GM12878 (cell line): ENCODE results near the gene TP53BP1. TPM values are rescaled to one million over a fixed set of nuclear protein-coding genes. Genes with fewer than 3 reads are reported as not detected.

Source experiments
- ATAC-seq: fragments of 200-7000 bp; cut with Tn5 transposase; 3 replicates; pipeline ENCODE4 v1.9.1; 2020; ENCODE audit warnings: mild to moderate bottlenecking, moderate library complexity
- BruUV-seq: library from RNA; stranded (reverse); fragments of 400-500 nt; replicated peaks from 2 replicates; lab custom pipeline; 2021; lab: Mats Ljungman, UMichigan
- CTCF ChIA-PET: fragments of 300-600 bp; sonication (Branson Sonifier 250); formaldehyde crosslinking; extraction: SDS; loops from one replicate; lab custom pipeline; 2021; ENCODE audit warnings: inconsistent platforms; lab: Yijun Ruan, JAX
- POLR2A ChIA-PET: fragments of 350-600 bp; formaldehyde crosslinking; extraction: SDS; loops from one replicate; lab custom pipeline; 2021; ENCODE audit warnings: inconsistent platforms; lab: Charles Lee
- RAD21 ChIA-PET: fragments of 300-600 bp; sonication (Branson Sonifier 250); formaldehyde crosslinking; loops from one replicate; lab custom pipeline; 2023; ENCODE audit warnings: antibody characterized with exemption; ENCODE audit not compliant: unreplicated experiment; lab: Charles Lee
- SMC1A ChIA-PET: fragments of 300-600 bp; sonication (Branson Sonifier 250); formaldehyde crosslinking; loops from one replicate; lab custom pipeline; 2023; ENCODE audit not compliant: unreplicated experiment, uncharacterized antibody; lab: Charles Lee
- DNase-seq: peaks from one replicate; pipeline ENCODE4 v3.0.0-alpha.2; 2011; ENCODE audit warnings: low read depth, low spot score
- FAIRE-seq: peaks from 3 replicates; lab custom pipeline; 2011; peaks lifted over from hg19 to GRCh38; lab: Jason Lieb, UNC
- H2AFZ ChIP-seq: 2 replicates; pipeline ENCODE4 v1.6.0; 2011; ENCODE audit warnings: low read depth, low read length, control low read depth; ENCODE audit not compliant: control insufficient read depth
- H3K27ac ChIP-seq: 2 replicates; pipeline ENCODE4 v1.5.1; 2011; ENCODE audit warnings: control low read depth; ENCODE audit not compliant: control insufficient read depth, insufficient read depth
- H3K27me3 ChIP-seq, 2 experiments: replicated peaks in 1 of 2; 2 replicates each; pipeline versions ENCODE4 v1.6.0 to v1.6.1; 2011; ENCODE audit warnings: low read length in 1 of 2; ENCODE audit not compliant: control insufficient read depth in 2 of 2, insufficient read depth in 2 of 2
- H3K36me3 ChIP-seq, 2 experiments: 2 replicates each; pipeline ENCODE4 v1.5.1; 2011; ENCODE audit warnings: low read length in 1 of 2; ENCODE audit not compliant: control insufficient read depth in 2 of 2, insufficient read depth in 2 of 2
- H3K4me1 ChIP-seq: 2 replicates; pipeline ENCODE4 v1.6.1; 2011; ENCODE audit warnings: mild to moderate bottlenecking, low read length, moderate library complexity, mixed read lengths; ENCODE audit not compliant: control insufficient read depth, insufficient read depth
- H3K4me2 ChIP-seq: 2 replicates; pipeline ENCODE4 v1.6.0; 2011; ENCODE audit warnings: control low read depth; ENCODE audit not compliant: control insufficient read depth, insufficient read depth
- H3K4me3 ChIP-seq: fragments of 200-600 bp; sonication (generic); 2 replicates; pipeline ENCODE4 v1.5.1; 2016
- H3K79me2 ChIP-seq: 2 replicates; pipeline ENCODE4 v1.6.0; 2011; ENCODE audit warnings: low read length; ENCODE audit not compliant: control insufficient read depth, insufficient read depth
- H3K9ac ChIP-seq: 2 replicates; pipeline ENCODE4 v1.8.0; 2011; ENCODE audit warnings: low read length, control low read depth, mixed read lengths; ENCODE audit not compliant: control insufficient read depth, insufficient read depth
- H3K9me3 ChIP-seq: replicated peaks from 3 replicates; pipeline ENCODE4 v1.5.1; 2011; ENCODE audit warnings: mild to moderate bottlenecking, low read length; ENCODE audit not compliant: control insufficient read depth, insufficient read depth
- H4K20me1 ChIP-seq: 2 replicates; pipeline ENCODE4 v1.6.0; 2011; ENCODE audit not compliant: control insufficient read depth, insufficient read depth
- EP300 ChIP-seq, 2 experiments: fragments of 150-350 bp in 1 of 2; IDR thresholded peaks; 2 replicates each; pipeline ENCODE4 v1.6.1; 2011 to 2012; ENCODE audit warnings: low read depth in 2 of 2, low read length in 2 of 2, borderline replicate concordance in 1 of 2, improper control_type of control experiment in 1 of 2, inconsistent platforms in 1 of 2; ENCODE audit not compliant: control insufficient read depth in 1 of 2
- EZH2 ChIP-seq: IDR thresholded peaks from 2 replicates; pipeline ENCODE4 v1.6.1; 2012; ENCODE audit warnings: low read depth, mild to moderate bottlenecking, control low read depth, inconsistent platforms, low read length, borderline replicate concordance; ENCODE audit not compliant: control insufficient read depth
- KDM1A ChIP-seq: fragments of 200-600 bp; sonication (generic); IDR thresholded peaks from 2 replicates; pipeline ENCODE4 v1.6.1; 2016; ENCODE audit warnings: borderline replicate concordance
- MXI1 ChIP-seq: fragments of 150-350 bp; IDR thresholded peaks from 2 replicates; pipeline ENCODE4 v1.6.1; 2011; ENCODE audit warnings: low read depth, mild to moderate bottlenecking, inconsistent platforms, low read length, improper control_type of control experiment
- NR2C1 ChIP-seq: fragments of 450-650 bp; IDR thresholded peaks from 2 replicates; pipeline ENCODE4 v1.6.1; 2017; ENCODE audit warnings: antibody characterized with exemption, mild to moderate bottlenecking, moderate library complexity
- PAX8 ChIP-seq: fragments of 450-650 bp; IDR thresholded peaks from 2 replicates; pipeline ENCODE4 v1.6.1; 2017; ENCODE audit warnings: mild to moderate bottlenecking, moderate library complexity
- PBX3 ChIP-seq: IDR thresholded peaks from 2 replicates; pipeline ENCODE4 v1.6.1; 2011; ENCODE audit warnings: mild to moderate bottlenecking, low read depth, low read length, moderate library complexity; ENCODE audit not compliant: insufficient replicate concordance
- PML ChIP-seq: IDR thresholded peaks from 2 replicates; pipeline ENCODE4 v1.6.1; 2012; ENCODE audit warnings: low read length, inconsistent platforms
- POU2F2 ChIP-seq: IDR thresholded peaks from 3 replicates; pipeline ENCODE4 v1.6.1; 2011; ENCODE audit warnings: low read depth, mild to moderate bottlenecking, low read length, borderline replicate concordance
- SIX5 ChIP-seq: IDR thresholded peaks from 2 replicates; pipeline ENCODE4 v1.6.1; 2011; ENCODE audit warnings: mild to moderate bottlenecking, low read depth, low read length, moderate library complexity; ENCODE audit not compliant: severe bottlenecking
- TARDBP ChIP-seq: IDR thresholded peaks from 2 replicates; pipeline ENCODE4 v1.6.1; 2016; ENCODE audit warnings: borderline replicate concordance
- YBX1 ChIP-seq: fragments of 450-650 bp; IDR thresholded peaks from 2 replicates; pipeline ENCODE4 v1.6.1; 2016; ENCODE audit warnings: antibody characterized with exemption
- WGBS: methylation state at CpG from one replicate; pipeline ENCODE4 v1.1.6; 2016; ENCODE audit warnings: low lambda C conversion rate; ENCODE audit not compliant: insufficient replicate concordance, insufficient coverage; ENCODE audit errors: missing lambda C conversion rate; 5-methylcytosine and 5-hydroxymethylcytosine counted together
- in situ Hi-C: fragments of 300-500 bp; cut with MboI; formaldehyde crosslinking; loops from 9 replicates; pipeline ENCODE4 v1.14.3; 2018; ENCODE audit warnings: mixed read lengths
- intact Hi-C: fragments of 100-400 bp; cut with micrococcal nuclease; formaldehyde crosslinking; loops from one replicate; pipeline ENCODE4 v1.14.2; 2022; ENCODE audit not compliant: unreplicated experiment
- polyA plus RNA-seq, 11 experiments: library from polyadenylated mRNA; depleted of rRNA in 4 of 11; unstranded in 6 of 11; stranded (reverse) in 5 of 11; fragments of >200 nt; fragmentation: Nextera tagmentation in 4 of 11; fragmentation: Illumina TruSeq in 1 of 11; extraction: Ambion mirVana in 4 of 11; extraction: Trizol in 1 of 11; gene quantifications; 1 replicate in 1 of 11; 2 replicates in 10 of 11; pipeline versions ENCODE4 v1.2.1 to v1.2.3, GENCODE V29; 2011 to 2016; ENCODE audit warnings: inconsistent platforms in 2 of 11, missing spikeins in 2 of 11, low read depth in 1 of 11
- total RNA-seq, 4 experiments: library from RNA; depleted of rRNA in 3 of 4; stranded (reverse); fragments of >200 nt in 3 of 4; fragmentation: Illumina TruSeq in 1 of 4; extraction: Trizol in 1 of 4; gene quantifications; 2 replicates each; pipeline versions ENCODE4 v1.2.1 to v1.2.3, GENCODE V29; 2013 to 2021

Gene TP53BP1
- total and polyA plus RNA-seq, 10 of the 15 experiments (the other 5 are each of a cell fraction or from before 2014, with no cell fraction given): 6.2 to 50.2 (median 19.3) TPM

- DNase-seq (no peak), FAIRE-seq (no peak), ATAC-seq (no peak)
- no peak overlapping the region for H3K27ac ChIP-seq
- WGBS: 29% methylated on average over 2 of the region's 2 CpGs
- intact Hi-C loops: no loop called here
- ChIA-PET CTCF (no interaction called here), POLR2A (no interaction called here), SMC1A (no interaction called here), RAD21 (no interaction called here)
- H3K9me3 ChIP-seq: no peaks in the 10 kb centered on the region
- TF ChIP-seq PML (no peak), EP300 (IDR thresholded peaks at IDR 0.05; ENCODE audit: borderline replicate concordance in 1 of 2, control insufficient read depth in 1 of 2, low read depth in 2 of 2, low read length in 2 of 2) (no peak), POU2F2 (no peak), YBX1 (no peak), KDM1A (no peak), PBX3 (no peak), MXI1 (no peak), NR2C1 (no peak), SIX5 (no peak), PAX8 (no peak), TARDBP (no peak), EZH2 (no peak)
- H2AFZ ChIP-seq: no peak overlapping the region
- H3K4me2 ChIP-seq: no peak overlapping the region
- BruUV-seq: no TSS peak
- H3K27me3 ChIP-seq: peaks cover 12 to 15% of the 10 kb centered on the region in 2 experiments; a peak in 3 of 4 replicates
- no peak overlapping the region for H3K9ac ChIP-seq
- H3K79me2 ChIP-seq: no peaks in the 10 kb centered on the region
- H3K4me3 ChIP-seq: no peak overlapping the region
- in situ Hi-C loops: no loop called here
- no peaks in the 10 kb centered on the region for H4K20me1 ChIP-seq
- no peaks in the 10 kb centered on the region for H3K36me3 ChIP-seq
- no peaks in the 10 kb centered on the region for H3K4me1 ChIP-seq
These were observed 27.2 kb upstream of the TP53BP1 start for GRCh38 chr15:43520138-43520537.
